ENCODE data around the gene NOP56. TPM values are rescaled to one million over a fixed set of nuclear protein-coding genes. Genes with fewer than 3 reads are reported as not detected.

NOP56 gene
- total and polyA plus RNA-seq, 5 donors from 2014 or later, result 91.8 to 249 (median 105) TPM

- Mint-ChIP-seq H3K36me3 (no peaks in the 10 kb centered on the region), H3K4me1 (peaks cover 0 to 30% (median 20%) of the 10 kb centered on the region in 4 donors), H3K27me3 (peaks cover 64% of the 10 kb centered on the region), H3K27ac (peak overlapping the region in 1 of 3 donors; percentile 7), H3K9me3 (peaks cover 0 to 4% (median 0%) of the 10 kb centered on the region in 7 donors), H3K4me3 (peak overlapping the region; percentile 91 to 95 (median 93))
- Histone ChIP-seq H3K27me3 (ENCODE audit: control insufficient read depth, insufficient read depth, low read length) (peaks cover 26% of the 10 kb centered on the region), H3K9me3 (ENCODE audit: control insufficient read depth in 2 of 2, low read length in 2 of 2) (no peaks in the 10 kb centered on the region), H3K4me3 (ENCODE audit: low read depth, low read length) (no peak overlapping the region), H3K4me1 (ENCODE audit: control insufficient read depth, insufficient read depth, low read length, poor library complexity, severe bottlenecking) (peaks cover 25% of the 10 kb centered on the region), H3K27ac (ENCODE audit: insufficient read depth, low read length, poor library complexity, severe bottlenecking) (no peak overlapping the region), H3K36me3 (ENCODE audit: control insufficient read depth, insufficient read depth, low read length) (no peaks in the 10 kb centered on the region)
- no peak for DNase-seq
- ATAC-seq (ENCODE audit: low read depth in 2 of 2), result no peak
These were observed 38.3 kb downstream of the NOP56 start for GRCh38 chr20:2690718-2691117.

- Histone ChIP-seq H3K4me3 (ENCODE audit: low read depth, low read length) (no peak overlapping the region), H3K27me3 (ENCODE audit: control insufficient read depth, insufficient read depth, low read length) (peaks cover 29% of the 10 kb centered on the region), H3K4me1 (ENCODE audit: control insufficient read depth, insufficient read depth, low read length, poor library complexity, severe bottlenecking) (peaks cover 25% of the 10 kb centered on the region), H3K27ac (ENCODE audit: insufficient read depth, low read length, poor library complexity, severe bottlenecking) (no peak overlapping the region), H3K36me3 (ENCODE audit: control insufficient read depth, insufficient read depth, low read length) (no peaks in the 10 kb centered on the region), H3K9me3 (ENCODE audit: control insufficient read depth in 2 of 2, low read length in 2 of 2) (no peaks in the 10 kb centered on the region)
- H3K27ac Mint-ChIP-seq, result peak overlapping the region in 2 of 3 donors; percentile 7 to 68
- ATAC-seq (ENCODE audit: low read depth in 2 of 2), result no peak
- peaks cover 0 to 30% (median 20%) of the 10 kb centered on the region in 4 donors for H3K4me1 Mint-ChIP-seq
- no peak for DNase-seq
- H3K36me3 Mint-ChIP-seq, result no peaks in the 10 kb centered on the region
- H3K27me3 Mint-ChIP-seq, result peaks cover 65% of the 10 kb centered on the region
- H3K9me3 Mint-ChIP-seq, result peaks cover 0 to 4% (median 0%) of the 10 kb centered on the region in 7 donors
- peak overlapping the region; percentile 91 to 95 (median 93) for H3K4me3 Mint-ChIP-seq
These were observed 38.7 kb downstream of the NOP56 start for GRCh38 chr20:2691127-2691526.

- Mint-ChIP-seq H3K36me3 (no peaks in the 10 kb centered on the region), H3K27me3 (peaks cover 68% of the 10 kb centered on the region), H3K4me1 (peaks cover 0 to 30% (median 20%) of the 10 kb centered on the region in 4 donors), H3K4me3 (peak overlapping the region; percentile 91 to 95 (median 93)), H3K9me3 (peaks cover 0 to 4% (median 0%) of the 10 kb centered on the region in 7 donors), H3K27ac (peak overlapping the region in 2 of 3 donors; percentile 68 to 85)
- Histone ChIP-seq H3K9me3 (ENCODE audit: control insufficient read depth in 2 of 2, low read length in 2 of 2) (no peaks in the 10 kb centered on the region), H3K4me3 (ENCODE audit: low read depth, low read length) (peak overlapping the region; percentile 48), H3K27ac (ENCODE audit: insufficient read depth, low read length, poor library complexity, severe bottlenecking) (no peak overlapping the region), H3K4me1 (ENCODE audit: control insufficient read depth, insufficient read depth, low read length, poor library complexity, severe bottlenecking) (peaks cover 25% of the 10 kb centered on the region), H3K36me3 (ENCODE audit: control insufficient read depth, insufficient read depth, low read length) (no peaks in the 10 kb centered on the region), H3K27me3 (ENCODE audit: control insufficient read depth, insufficient read depth, low read length) (peaks cover 29% of the 10 kb centered on the region)
- ATAC-seq (ENCODE audit: low read depth in 2 of 2) (no peak), DNase-seq (no peak)
These were observed 39.2 kb downstream of the NOP56 start for GRCh38 chr20:2691663-2692035.

- H3K27me3 Mint-ChIP-seq, result peaks cover 66% of the 10 kb centered on the region
- H3K4me1 ChIP-seq (ENCODE audit: control insufficient read depth, insufficient read depth, low read length, poor library complexity, severe bottlenecking), result peaks cover 25% of the 10 kb centered on the region
- H3K27me3 ChIP-seq (ENCODE audit: control insufficient read depth, insufficient read depth, low read length), result peaks cover 29% of the 10 kb centered on the region
- peaks cover 0 to 4% (median 0%) of the 10 kb centered on the region in 7 donors for H3K9me3 Mint-ChIP-seq
- H3K36me3 ChIP-seq (ENCODE audit: control insufficient read depth, insufficient read depth, low read length), result no peaks in the 10 kb centered on the region
- no peak for ATAC-seq (ENCODE audit: low read depth in 2 of 2)
- peak within 1 kb of the TSS; percentile 48 for H3K4me3 ChIP-seq (ENCODE audit: low read depth, low read length)
- peak; percentile 19 to 28 (median 22) for DNase-seq
- peak within 1 kb of the TSS in 2 of 3 donors; percentile 68 to 85 for H3K27ac Mint-ChIP-seq
- H3K4me3 Mint-ChIP-seq, result peak within 1 kb of the TSS; percentile 91 to 95 (median 93)
- H3K9me3 ChIP-seq (ENCODE audit: control insufficient read depth in 2 of 2, low read length in 2 of 2), result no peaks in the 10 kb centered on the region
- H3K4me1 Mint-ChIP-seq, result peaks cover 0 to 30% (median 20%) of the 10 kb centered on the region in 4 donors
- H3K36me3 Mint-ChIP-seq, result no peaks in the 10 kb centered on the region
- no peak within 1 kb of the TSS for H3K27ac ChIP-seq (ENCODE audit: insufficient read depth, low read length, poor library complexity, severe bottlenecking)
These were observed 39.8 kb downstream of the NOP56 start, which contains the start of gene EBF4 for GRCh38 chr20:2692036-2692885. TSS of gene EBF4 (plus strand) at chr20:2692780. CDS start at chr20:2693646, 866 bp downstream.

GRCh38 chr20:2692886-2693285 lies 40.5 kb downstream of the NOP56 start:
- Histone ChIP-seq H3K27ac (ENCODE audit: insufficient read depth, low read length, poor library complexity, severe bottlenecking) (no peak overlapping the region), H3K4me3 (ENCODE audit: low read depth, low read length) (no peak overlapping the region), H3K36me3 (ENCODE audit: control insufficient read depth, insufficient read depth, low read length) (no peaks in the 10 kb centered on the region), H3K9me3 (ENCODE audit: control insufficient read depth in 2 of 2, low read length in 2 of 2) (no peaks in the 10 kb centered on the region), H3K4me1 (ENCODE audit: control insufficient read depth, insufficient read depth, low read length, poor library complexity, severe bottlenecking) (peaks cover 22% of the 10 kb centered on the region), H3K27me3 (ENCODE audit: control insufficient read depth, insufficient read depth, low read length) (peaks cover 29% of the 10 kb centered on the region)
- no peaks in the 10 kb centered on the region for H3K36me3 Mint-ChIP-seq
- H3K4me1 Mint-ChIP-seq, result peaks cover 0 to 27% (median 16%) of the 10 kb centered on the region in 4 donors
- no peak overlapping the region for H3K4me3 Mint-ChIP-seq
- H3K9me3 Mint-ChIP-seq, result peaks cover 0 to 4% (median 0%) of the 10 kb centered on the region in 7 donors
- no peak overlapping the region for H3K27ac Mint-ChIP-seq
- peak; percentile 4 to 6 for ATAC-seq (ENCODE audit: low read depth in 2 of 2)
- DNase-seq, result peak in 1 of 3 donors; percentile 18
- peaks cover 68% of the 10 kb centered on the region for H3K27me3 Mint-ChIP-seq

GRCh38 chr20:2693286-2694007 lies 41.0 kb downstream of the NOP56 start:
- Mint-ChIP-seq H3K4me3 (no peak overlapping the region), H3K27ac (no peak overlapping the region), H3K36me3 (no peaks in the 10 kb centered on the region), H3K9me3 (peaks cover 0 to 4% (median 0%) of the 10 kb centered on the region in 7 donors), H3K4me1 (peaks cover 0 to 21% (median 12%) of the 10 kb centered on the region in 4 donors), H3K27me3 (peaks cover 63% of the 10 kb centered on the region)
- ATAC-seq (ENCODE audit: low read depth in 2 of 2) (peak; percentile 42 to 59), DNase-seq (peak; percentile 35 to 50 (median 39))
- no peak overlapping the region for H3K27ac ChIP-seq (ENCODE audit: insufficient read depth, low read length, poor library complexity, severe bottlenecking)
- peaks cover 29% of the 10 kb centered on the region for H3K27me3 ChIP-seq (ENCODE audit: control insufficient read depth, insufficient read depth, low read length)
- H3K4me1 ChIP-seq (ENCODE audit: control insufficient read depth, insufficient read depth, low read length, poor library complexity, severe bottlenecking), result peaks cover 16% of the 10 kb centered on the region
- H3K9me3 ChIP-seq (ENCODE audit: control insufficient read depth in 2 of 2, low read length in 2 of 2), result no peaks in the 10 kb centered on the region
- no peak overlapping the region for H3K4me3 ChIP-seq (ENCODE audit: low read depth, low read length)
- H3K36me3 ChIP-seq (ENCODE audit: control insufficient read depth, insufficient read depth, low read length), result no peaks in the 10 kb centered on the region

GRCh38 chr20:2694008-2694471 lies 41.6 kb downstream of the NOP56 start:
- H3K4me1 ChIP-seq (ENCODE audit: control insufficient read depth, insufficient read depth, low read length, poor library complexity, severe bottlenecking), result peaks cover 16% of the 10 kb centered on the region
- peaks cover 29% of the 10 kb centered on the region for H3K27me3 ChIP-seq (ENCODE audit: control insufficient read depth, insufficient read depth, low read length)
- H3K27ac Mint-ChIP-seq, result no peak overlapping the region
- no peaks in the 10 kb centered on the region for H3K36me3 ChIP-seq (ENCODE audit: control insufficient read depth, insufficient read depth, low read length)
- no peak for ATAC-seq (ENCODE audit: low read depth in 2 of 2)
- no peak overlapping the region for H3K27ac ChIP-seq (ENCODE audit: insufficient read depth, low read length, poor library complexity, severe bottlenecking)
- no peak for DNase-seq
- peaks cover 0 to 20% (median 11%) of the 10 kb centered on the region in 4 donors for H3K4me1 Mint-ChIP-seq
- H3K4me3 ChIP-seq (ENCODE audit: low read depth, low read length), result no peak overlapping the region
- peaks cover 62% of the 10 kb centered on the region for H3K27me3 Mint-ChIP-seq
- peak overlapping the region in 1 of 4 donors; percentile 8 for H3K4me3 Mint-ChIP-seq
- no peaks in the 10 kb centered on the region for H3K36me3 Mint-ChIP-seq
- peaks cover 0 to 4% (median 0%) of the 10 kb centered on the region in 7 donors for H3K9me3 Mint-ChIP-seq
- H3K9me3 ChIP-seq (ENCODE audit: control insufficient read depth in 2 of 2, low read length in 2 of 2), result no peaks in the 10 kb centered on the region
